Heart left ventricle (tissue), 13 donors: ENCODE results near the gene PTGFRN.

Source experiments
- POLR2A ChIP-seq, 2 donors: fragments of 450-650 bp; IDR thresholded peaks; one replicate each; pipeline ENCODE4 v1.6.1; 2017; ENCODE audit warnings: antibody characterized with exemption in 2 of 2, mild to moderate bottlenecking in 2 of 2, moderate library complexity in 2 of 2
- TF ChIP-seq, protein P1 (sequence below), 12 donors: fragments of 200-600 bp; sonication (generic) in 4 of 12; IDR thresholded peaks; one replicate each; pipeline versions ENCODE4 v1.5.0 to v1.8.0; 2018 to 2022; ENCODE audit warnings: antibody characterized with exemption in 12 of 12, mild to moderate bottlenecking in 5 of 12
- donor health status: ischemic (EF 13 %, LVEDD 7.1; RV severe dilation, severe dysfunction).
- donor health status: DM: no; HTN: yes; CAD: no.
- donor health status: DM: no; HTN: no; CAD: no.
- donor health status: ischemic (EF 25% LVEDD 6.9; RV normal size, moderate dysfunction).
- donor health status: ischemic (EF 25% LVEDD 5.7; RV mildly dilated, moderate dysfunction).
- donor health status: ischemic (EF 35%, LVEDD 5.7; RV mildly dilated, moderate dysfunction).
- donor health status: nonischemic (EF 11% LVEDD 7.7; RV severe dilation, severe dysfunction).
- donor health status: DM: yes; HTN: yes; CAD: no.
- donor health status: PGD.
- donor health status: ischemic (EF 29% LVEDD 5.4; RV normal size, mild dysfunction).
- donor health status: nonischemic (EF 23%, LVEDD 6.1; RV moderate dilation, normal function).

DNA sequence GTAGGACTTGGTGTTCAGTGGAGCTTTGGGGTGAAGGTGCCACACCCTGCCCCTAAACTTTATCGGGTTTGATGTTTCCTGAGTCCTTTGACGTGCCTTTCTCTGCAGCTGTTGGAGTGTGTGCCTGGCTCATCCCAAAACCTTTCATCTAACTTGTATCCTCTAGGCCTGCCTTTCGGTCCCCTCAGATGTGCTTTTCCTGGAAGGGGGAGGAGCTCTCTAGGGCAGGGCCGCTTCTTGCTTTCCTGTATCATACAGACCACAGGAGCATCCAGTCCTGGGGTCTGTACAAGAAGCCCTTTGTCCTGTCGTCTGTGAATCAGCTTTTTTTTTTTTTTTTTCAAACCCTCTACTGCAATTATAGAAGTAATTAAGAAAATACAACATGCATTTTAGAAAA is 35.7 kb downstream of the PTGFRN start:
- TF ChIP-seq, protein P1, sequence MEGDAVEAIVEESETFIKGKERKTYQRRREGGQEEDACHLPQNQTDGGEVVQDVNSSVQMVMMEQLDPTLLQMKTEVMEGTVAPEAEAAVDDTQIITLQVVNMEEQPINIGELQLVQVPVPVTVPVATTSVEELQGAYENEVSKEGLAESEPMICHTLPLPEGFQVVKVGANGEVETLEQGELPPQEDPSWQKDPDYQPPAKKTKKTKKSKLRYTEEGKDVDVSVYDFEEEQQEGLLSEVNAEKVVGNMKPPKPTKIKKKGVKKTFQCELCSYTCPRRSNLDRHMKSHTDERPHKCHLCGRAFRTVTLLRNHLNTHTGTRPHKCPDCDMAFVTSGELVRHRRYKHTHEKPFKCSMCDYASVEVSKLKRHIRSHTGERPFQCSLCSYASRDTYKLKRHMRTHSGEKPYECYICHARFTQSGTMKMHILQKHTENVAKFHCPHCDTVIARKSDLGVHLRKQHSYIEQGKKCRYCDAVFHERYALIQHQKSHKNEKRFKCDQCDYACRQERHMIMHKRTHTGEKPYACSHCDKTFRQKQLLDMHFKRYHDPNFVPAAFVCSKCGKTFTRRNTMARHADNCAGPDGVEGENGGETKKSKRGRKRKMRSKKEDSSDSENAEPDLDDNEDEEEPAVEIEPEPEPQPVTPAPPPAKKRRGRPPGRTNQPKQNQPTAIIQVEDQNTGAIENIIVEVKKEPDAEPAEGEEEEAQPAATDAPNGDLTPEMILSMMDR (IDR thresholded peaks at IDR 0.05): no peak
- no peak for TF ChIP-seq POLR2A (IDR thresholded peaks at IDR 0.05)
